Measurements from ENCODE around the gene DNAJB2. TPM values are rescaled to one million over a fixed set of nuclear protein-coding genes. Genes with fewer than 3 reads are reported as not detected.
"Not testable (repeated sequence)": the region's sequence is repeated elsewhere in the genome, so short reads cannot be mapped to it uniquely, and the experiment has no call there.

Gene DNAJB2
- total RNA-seq, 4 donors from 2014 or later, result 45.3 to 76.1 (median 54.9) TPM

DNA sequence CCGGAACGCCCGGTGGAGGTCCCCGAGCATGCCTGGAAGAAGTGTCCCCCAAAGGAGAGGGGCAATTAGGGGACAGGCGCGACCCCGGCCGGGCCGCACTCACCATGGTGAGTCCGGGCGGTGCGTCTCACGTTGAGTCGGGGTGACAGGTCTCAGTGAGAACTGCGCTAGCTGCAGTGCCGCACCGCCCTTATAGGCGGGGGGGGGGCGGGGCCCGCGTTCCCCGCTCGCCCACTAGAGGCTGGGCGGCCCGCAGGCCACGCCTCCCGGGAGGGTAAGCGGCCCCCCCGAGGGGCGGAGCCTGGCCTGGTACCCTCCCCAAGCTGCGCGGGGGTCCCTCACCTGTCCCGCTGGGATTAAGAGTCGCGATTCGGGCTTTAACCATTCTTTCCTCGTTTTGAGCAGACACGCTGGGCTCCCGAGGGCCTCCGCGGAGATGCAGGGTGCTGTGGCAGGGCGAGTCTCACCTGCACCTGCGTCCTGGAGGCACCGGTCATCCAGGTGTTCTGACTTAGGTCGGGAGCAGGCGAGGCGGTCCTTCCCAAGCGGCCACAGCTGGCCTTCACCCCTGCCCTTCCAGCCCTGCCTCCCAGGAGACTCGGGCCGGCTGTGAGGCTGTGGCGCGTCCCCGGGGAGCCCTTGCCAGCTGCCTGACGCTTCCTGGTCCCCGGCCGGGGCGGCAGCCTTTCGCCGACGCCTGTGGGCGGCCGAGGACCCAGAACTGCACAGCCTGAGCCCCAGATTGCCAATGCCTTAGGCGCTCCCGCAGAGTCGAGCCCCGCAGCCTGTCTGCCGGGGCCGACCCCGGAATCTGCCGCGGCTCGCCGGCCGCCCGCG is 25.2 kb upstream of the DNAJB2 start, which contains the start of gene TUBA4A:
Gene TUBA4A (minus strand): TSS at position 166 of the 837 bp plus-strand sequence. CDS start 60 bp downstream, at position 106.
- H3K27me3 ChIP-seq, result peaks cover 10% of the 10 kb centered on the region
- peaks cover 0 to 23% of the 10 kb centered on the region in 2 donors for H3K36me3 ChIP-seq
- no peaks in the 10 kb centered on the region for H3K9me3 ChIP-seq
- peak within 1 kb of the TSS; percentile 53 to 66 for H3K4me3 ChIP-seq
- H3K27ac ChIP-seq, result peak within 1 kb of the TSS; percentile 47 to 90 (median 88)
- peaks cover 0 to 61% (median 26%) of the 10 kb centered on the region in 3 donors for H3K4me1 ChIP-seq
- peak; percentile 92 to 93 for TF ChIP-seq POLR2A (IDR thresholded peaks at IDR 0.05)
- TF ChIP-seq EP300 (IDR thresholded peaks at IDR 0.05), result no peak
- TF ChIP-seq POLR2AphosphoS5 (IDR thresholded peaks at IDR 0.05), result peak; percentile 94
- peak in 3 of 4 experiments; percentile 29 to 37 (median 33) for TF ChIP-seq CTCF (IDR thresholded peaks at IDR 0.05)
- peak; percentile 87 for ATAC-seq
- WGBS, 2 donors (ENCODE audit: low coverage in 1 of 2), result no CpG with 5 or more reads among the region's 76 CpGs

DNA sequence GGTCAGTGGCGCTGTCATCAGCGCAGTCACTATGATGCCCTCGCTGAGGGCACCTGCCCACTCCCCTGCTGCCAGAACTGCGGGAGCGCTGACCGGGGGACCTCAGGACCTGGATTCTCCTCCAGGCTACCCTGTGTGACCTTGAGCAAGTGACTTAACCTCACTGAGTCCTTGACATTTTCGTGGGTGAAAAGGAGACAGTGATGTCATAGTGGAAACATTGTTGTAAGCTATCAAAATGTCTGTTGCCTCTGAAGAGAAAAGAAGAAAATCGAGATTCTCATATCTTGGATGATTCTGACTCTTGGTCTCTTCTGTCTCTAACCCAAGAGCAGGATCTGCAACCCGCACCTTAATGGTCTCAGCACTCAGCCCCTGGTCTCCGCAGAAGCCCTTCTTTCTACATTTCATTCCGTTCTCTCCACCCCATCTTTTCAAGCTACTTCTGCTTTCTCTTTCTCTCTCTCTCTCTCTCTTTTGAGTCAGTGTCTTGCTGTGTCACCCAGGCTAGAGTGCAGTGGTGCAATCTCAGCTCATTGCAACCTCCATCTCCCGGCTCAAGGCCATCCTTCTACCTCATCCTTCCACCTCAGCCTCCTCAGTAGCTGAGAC is 24.5 kb upstream of the DNAJB2 start:
- Histone ChIP-seq H3K27ac (peak overlapping the region; percentile 30 to 90 (median 88)), H3K9me3 (no peaks in the 10 kb centered on the region), H3K4me1 (peaks cover 0 to 53% (median 18%) of the 10 kb centered on the region in 3 donors), H3K27me3 (peaks cover 14% of the 10 kb centered on the region), H3K4me3 (peak overlapping the region; percentile 53 to 66), H3K36me3 (peaks cover 0 to 20% of the 10 kb centered on the region in 2 donors)
- 23 to 32% methylated on average over 6 of the region's 12 CpGs for WGBS, 2 donors (ENCODE audit: low coverage in 1 of 2)
- peak; percentile 1 for ATAC-seq
- TF ChIP-seq POLR2AphosphoS5 (IDR thresholded peaks at IDR 0.05) (no peak), CTCF (IDR thresholded peaks at IDR 0.05) (no peak), POLR2A (IDR thresholded peaks at IDR 0.05) (no peak), EP300 (IDR thresholded peaks at IDR 0.05) (no peak)

GRCh38 chr2:219258942-219259341 is 20.2 kb upstream of the DNAJB2 start:
- not testable (repeated sequence) for H3K36me3 ChIP-seq, H3K9me3 ChIP-seq, H3K4me3 ChIP-seq, ATAC-seq, H3K27ac ChIP-seq
- Histone ChIP-seq H3K4me1 (peaks cover 0 to 13% (median 7%) of the 10 kb centered on the region in 3 donors), H3K27me3 (peaks cover 42% of the 10 kb centered on the region)
- 62 to 82% methylated on average over 5 to 9 of the region's 10 CpGs for WGBS, 2 donors (ENCODE audit: low coverage in 1 of 2)

GRCh38 chr2:219261024-219261855 is 17.9 kb upstream of the DNAJB2 start:
- Histone ChIP-seq H3K4me3 (no peak overlapping the region), H3K4me1 (no peaks in the 10 kb centered on the region), H3K27ac (no peak overlapping the region), H3K36me3 (no peaks in the 10 kb centered on the region), H3K27me3 (peaks cover 42% of the 10 kb centered on the region), H3K9me3 (no peaks in the 10 kb centered on the region)
- TF ChIP-seq CTCF (IDR thresholded peaks at IDR 0.05), result no peak
- WGBS, 2 donors (ENCODE audit: low coverage in 1 of 2), result 70% methylated on average over 5 of the region's 5 CpGs; no CpG with 5 or more reads in 1 of the 2 donors
- ATAC-seq, result no peak

DNA sequence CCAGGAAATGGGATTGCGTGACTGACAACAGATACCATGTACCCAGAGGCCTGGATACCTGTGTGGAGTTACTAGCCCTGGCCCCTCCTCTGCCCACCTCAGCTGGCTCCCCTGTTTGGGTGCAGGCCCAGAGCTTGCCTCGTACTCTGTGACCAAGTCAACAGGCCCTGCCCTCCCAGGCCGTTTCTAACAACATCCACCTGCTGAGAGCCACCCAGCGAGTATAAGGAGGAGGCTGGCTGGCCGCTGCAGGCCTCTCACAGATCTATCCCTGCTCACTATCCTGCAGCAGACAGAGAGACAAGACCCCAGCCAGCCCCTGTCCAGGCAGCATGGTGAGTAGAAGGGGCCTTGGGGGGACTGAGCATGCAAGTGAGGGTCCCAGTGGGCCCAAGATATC is 12.9 kb upstream of the DNAJB2 start:
- TF ChIP-seq POLR2AphosphoS5 (IDR thresholded peaks at IDR 0.05), result no peak
- TF ChIP-seq EP300 (IDR thresholded peaks at IDR 0.05), result no peak
- no peak for TF ChIP-seq POLR2A (IDR thresholded peaks at IDR 0.05)
- no peak for TF ChIP-seq CTCF (IDR thresholded peaks at IDR 0.05)
- H3K27me3 ChIP-seq, result peaks cover 16% of the 10 kb centered on the region
- 14% methylated on average over 1 of the region's 5 CpGs; no CpG with 5 or more reads in 1 of the 2 donors for WGBS, 2 donors (ENCODE audit: low coverage in 1 of 2)
- no peak overlapping the region for H3K27ac ChIP-seq
- no peak overlapping the region for H3K4me3 ChIP-seq
- no peaks in the 10 kb centered on the region for H3K9me3 ChIP-seq
- H3K4me1 ChIP-seq, result no peaks in the 10 kb centered on the region
- no peaks in the 10 kb centered on the region for H3K36me3 ChIP-seq
- no peak for ATAC-seq

Measured in gastroesophageal sphincter (tissue), 4 donors.